Activated CD4-positive, alpha-beta T cell treated with anti-CD3 and anti-CD28 coated beads, Interleukin-2, amount 50 U/mL, for 16 hours (primary cell): ENCODE data around the gene KLK14.

ENCODE experiments used
- DNase-seq: peaks from one replicate; pipeline ENCODE4 v3.0.0-alpha.2; 2020

The KLK14 gene, protein sequence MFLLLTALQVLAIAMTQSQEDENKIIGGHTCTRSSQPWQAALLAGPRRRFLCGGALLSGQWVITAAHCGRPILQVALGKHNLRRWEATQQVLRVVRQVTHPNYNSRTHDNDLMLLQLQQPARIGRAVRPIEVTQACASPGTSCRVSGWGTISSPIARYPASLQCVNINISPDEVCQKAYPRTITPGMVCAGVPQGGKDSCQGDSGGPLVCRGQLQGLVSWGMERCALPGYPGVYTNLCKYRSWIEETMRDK

DNA sequence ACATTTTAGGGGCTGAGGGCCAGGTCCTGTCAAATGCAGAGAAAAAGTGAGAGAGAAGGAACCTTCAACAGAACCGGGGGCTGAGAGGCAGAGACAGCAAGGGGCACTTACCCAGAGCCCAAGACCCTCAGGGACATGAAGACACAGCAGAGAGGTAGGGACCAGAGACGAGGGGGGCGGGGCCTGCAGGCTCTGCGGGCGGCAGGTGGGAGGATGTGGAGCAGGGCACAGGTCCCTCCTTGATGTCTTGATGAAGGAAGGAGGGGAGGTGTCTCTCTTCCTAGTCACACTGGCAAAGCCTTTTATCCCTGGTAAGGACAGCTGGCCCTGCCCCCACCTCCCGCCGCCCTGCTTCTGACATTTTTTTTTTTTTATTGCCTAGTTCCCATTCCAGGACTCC is at the start of gene KLK14:
Gene KLK14, minus strand, starts transcription at position 277 of the 400 bp plus-strand sequence. Its CDS starts 273 bp downstream, at position 4.
- no peak for DNase-seq

DNA sequence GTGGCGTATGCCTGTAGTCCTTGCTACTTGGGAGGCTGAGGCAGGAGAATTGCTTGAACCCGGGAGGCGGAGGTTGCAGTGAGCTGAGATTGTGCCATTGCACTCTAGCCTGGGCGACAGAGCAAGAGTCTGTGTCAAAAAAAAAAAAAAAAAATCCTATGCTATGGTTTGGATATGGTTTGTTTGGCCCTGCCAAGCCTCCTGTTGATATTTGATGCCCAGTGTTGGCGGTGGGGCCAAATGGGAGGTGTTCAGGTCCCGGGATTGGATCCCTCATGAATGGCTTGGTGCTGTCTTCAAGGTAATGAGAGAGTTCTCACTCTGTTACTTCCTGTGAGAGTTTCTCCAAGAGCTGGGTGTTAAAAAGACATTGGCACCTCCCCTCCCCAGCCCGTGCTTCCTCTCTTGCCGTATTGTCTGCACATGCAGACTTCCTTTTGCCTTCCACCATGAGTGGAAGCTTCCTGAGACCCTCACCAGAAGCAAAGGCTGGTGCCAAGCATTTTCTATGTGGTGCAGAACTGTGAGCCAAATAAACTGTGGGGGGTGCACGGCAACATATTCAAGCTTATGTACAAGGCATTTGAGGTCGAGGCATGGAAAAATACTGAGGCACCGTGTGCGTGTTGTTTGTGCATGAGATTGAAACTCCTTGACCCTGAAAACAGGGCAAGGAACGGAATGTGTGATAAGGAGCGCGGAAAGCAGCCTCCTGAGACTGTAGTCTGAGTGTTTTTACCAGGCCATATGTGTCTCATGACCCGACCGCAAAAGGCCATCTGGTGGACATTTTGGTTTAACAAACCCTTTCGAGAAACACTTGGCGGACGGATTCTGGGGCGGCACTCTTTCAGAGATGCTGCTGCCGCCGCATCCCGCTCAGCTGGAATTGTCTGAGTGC is 49.3 kb upstream of the KLK14 start:
- peak; percentile 36 for DNase-seq

DNA sequence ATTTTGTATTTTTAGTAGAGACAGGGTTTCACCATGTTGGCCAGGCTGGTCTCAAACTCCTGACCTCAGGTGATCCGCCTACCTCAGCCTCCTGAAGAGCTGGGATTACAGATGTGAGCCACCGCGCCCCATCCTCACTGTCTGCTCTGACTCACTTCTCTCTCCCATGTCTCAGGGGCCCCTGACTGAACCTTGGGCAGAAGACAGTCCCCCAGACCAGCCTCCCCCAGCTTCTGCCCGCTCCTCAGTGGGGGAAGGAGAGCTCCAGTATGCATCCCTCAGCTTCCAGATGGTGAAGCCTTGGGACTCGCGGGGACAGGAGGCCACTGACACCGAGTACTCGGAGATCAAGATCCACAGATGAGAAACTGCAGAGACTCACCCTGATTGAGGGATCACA is 47.0 kb upstream of the KLK14 start:
- no peak for DNase-seq

DNA sequence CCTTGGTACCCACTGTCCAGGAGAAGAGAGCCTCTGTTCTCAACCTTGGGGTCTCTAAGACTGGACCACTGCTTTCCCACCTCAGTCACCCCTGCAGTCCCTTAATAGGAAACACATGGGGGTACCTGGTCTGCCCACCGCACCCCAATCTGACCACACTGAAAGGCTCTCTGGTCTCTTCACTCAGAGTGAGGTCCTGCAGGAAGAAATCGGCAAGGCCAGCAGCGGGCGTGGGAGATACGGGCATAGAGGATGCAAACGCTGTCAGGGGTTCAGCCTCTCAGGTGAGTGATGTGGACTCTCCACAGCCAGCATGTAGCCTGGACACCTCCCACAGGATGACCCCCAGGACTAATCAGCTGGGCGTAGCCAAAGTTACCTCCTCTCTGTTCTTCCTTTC is 45.5 kb upstream of the KLK14 start:
- no peak for DNase-seq

DNA sequence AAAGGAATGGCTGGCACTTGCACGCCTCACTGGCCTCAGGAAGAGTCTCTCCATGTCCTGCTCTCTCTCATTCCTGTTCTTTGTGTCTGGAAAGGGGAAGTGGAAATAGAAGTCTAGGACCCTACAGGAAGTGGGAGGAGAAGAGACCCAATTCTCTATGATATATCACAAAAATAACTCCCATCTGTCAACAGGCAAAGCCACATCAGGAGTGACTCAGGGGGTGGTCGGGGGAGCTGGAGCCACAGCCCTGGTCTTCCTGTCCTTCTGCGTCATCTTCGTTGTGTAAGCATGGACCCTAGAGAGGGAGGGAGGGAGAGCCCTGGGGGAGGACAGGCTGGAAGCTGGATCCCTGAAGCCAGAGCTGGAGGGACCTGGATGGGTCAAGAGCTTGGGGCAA is 45.1 kb upstream of the KLK14 start:
- DNase-seq = no peak

DNA sequence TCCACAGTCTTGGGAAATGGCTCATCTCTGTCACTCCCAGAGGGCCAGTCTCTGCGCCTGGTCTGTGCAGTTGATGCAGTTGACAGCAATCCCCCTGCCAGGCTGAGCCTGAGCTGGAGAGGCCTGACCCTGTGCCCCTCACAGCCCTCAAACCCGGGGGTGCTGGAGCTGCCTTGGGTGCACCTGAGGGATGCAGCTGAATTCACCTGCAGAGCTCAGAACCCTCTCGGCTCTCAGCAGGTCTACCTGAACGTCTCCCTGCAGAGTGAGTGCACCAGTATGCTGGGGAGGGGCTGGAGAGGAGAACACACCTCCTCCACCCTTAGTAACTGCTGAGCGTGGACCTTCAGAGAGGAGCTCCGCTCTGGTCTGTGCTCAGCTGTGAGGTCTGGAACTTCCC is 44.3 kb upstream of the KLK14 start:
- DNase-seq = no peak

DNA sequence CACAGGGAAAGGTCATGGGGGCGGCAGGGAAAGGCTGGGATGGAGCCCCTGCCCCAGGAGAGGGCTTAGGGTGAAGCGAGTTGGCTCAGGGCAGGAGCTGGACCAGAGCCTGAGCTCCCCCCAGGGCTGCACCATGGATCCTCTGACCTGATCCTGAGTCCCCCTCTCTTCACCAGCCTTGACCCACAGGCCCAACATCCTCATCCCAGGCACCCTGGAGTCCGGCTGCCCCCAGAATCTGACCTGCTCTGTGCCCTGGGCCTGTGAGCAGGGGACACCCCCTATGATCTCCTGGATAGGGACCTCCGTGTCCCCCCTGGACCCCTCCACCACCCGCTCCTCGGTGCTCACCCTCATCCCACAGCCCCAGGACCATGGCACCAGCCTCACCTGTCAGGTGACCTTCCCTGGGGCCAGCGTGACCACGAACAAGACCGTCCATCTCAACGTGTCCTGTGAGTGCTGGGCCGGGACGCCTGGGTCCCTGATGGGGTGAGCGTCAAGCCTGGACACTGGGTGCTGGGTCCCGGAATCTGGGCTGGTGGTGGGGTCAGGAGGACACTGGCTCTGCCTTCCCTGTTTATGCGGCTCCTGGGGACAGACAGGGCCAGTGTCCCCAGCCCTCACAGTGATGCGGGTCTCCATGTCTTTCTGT is 42.9 kb upstream of the KLK14 start:
- no peak for DNase-seq

DNA sequence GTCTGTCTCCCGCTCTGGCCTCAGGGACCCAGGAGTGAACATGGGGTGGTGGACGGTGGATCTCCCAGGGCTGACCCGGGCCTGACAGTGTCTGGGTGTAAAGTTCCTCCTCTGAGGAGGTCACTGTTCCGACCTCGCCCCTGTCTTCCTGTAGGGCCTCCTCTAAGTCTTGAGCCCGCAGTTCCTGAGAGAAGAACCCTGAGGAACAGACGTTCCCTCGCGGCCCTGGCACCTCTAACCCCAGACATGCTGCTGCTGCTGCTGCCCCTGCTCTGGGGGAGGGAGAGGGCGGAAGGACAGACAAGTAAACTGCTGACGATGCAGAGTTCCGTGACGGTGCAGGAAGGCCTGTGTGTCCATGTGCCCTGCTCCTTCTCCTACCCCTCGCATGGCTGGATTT is 42.0 kb upstream of the KLK14 start, which contains the start of gene SIGLEC9:
Gene SIGLEC9, plus strand, starts transcription at position 178 of the 400 bp plus-strand sequence. Its CDS starts 69 bp downstream, at position 247.
- no peak for DNase-seq

DNA sequence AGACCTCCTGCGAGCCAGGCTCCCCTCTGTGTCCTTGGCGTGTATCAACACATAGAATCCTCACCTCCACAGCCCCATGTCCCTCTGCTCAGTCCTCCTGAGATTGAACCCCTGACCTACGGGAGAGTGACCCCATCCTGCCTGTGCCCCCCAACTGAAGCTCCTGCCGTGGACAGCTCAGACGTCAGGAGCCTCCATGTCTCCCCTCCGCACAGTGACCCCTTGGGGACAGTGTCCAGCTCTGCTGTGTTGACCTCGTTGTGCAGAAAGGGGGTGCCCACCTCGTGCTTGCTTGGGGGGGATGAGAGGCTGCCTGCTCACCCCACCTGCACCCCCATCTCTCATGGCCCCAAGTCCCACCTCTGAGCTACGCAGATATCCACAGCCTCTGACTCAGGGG is 41.5 kb upstream of the KLK14 start:
- no peak for DNase-seq

DNA sequence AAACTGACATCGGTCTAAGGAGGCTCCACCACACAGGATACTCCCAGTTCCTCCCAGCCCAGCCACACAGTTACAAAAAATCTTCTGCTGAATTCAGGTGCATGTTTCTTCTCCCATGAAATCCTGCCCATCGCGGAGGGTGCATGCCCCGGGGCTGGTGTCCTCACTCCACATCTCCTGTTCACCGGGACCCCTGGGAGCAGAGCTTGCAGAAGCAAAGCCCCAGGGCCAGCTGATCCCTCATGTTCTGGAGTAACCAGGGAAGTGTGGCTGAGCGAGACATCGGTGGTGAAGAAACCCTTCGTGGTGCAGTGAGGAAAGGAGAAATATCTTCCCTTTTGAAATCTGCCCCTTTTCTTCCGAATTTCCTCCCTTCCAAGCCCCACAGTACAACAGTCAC is 41.1 kb upstream of the KLK14 start:
- DNase-seq = no peak

DNA sequence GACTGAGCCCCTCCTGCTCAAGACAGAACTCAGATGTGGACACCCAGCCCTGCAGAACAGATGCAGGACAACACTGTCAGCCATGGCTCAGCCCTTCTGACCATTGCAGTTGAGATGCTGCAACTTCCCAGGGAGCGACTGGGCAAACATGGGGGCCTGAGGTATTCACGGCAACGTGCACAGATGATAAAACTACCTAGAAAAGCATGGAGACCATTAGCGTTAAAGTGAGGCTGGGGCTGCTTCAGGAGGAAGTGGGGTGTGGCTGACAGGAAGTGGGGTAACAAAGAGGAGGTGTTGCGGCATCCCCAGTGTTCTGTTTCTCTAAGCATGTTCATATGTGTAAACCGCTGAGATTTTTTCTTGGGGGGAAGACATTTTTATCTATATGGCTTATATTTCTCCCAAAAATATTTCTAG is 40.7 kb upstream of the KLK14 start:
- DNase-seq = peak; percentile 73

DNA sequence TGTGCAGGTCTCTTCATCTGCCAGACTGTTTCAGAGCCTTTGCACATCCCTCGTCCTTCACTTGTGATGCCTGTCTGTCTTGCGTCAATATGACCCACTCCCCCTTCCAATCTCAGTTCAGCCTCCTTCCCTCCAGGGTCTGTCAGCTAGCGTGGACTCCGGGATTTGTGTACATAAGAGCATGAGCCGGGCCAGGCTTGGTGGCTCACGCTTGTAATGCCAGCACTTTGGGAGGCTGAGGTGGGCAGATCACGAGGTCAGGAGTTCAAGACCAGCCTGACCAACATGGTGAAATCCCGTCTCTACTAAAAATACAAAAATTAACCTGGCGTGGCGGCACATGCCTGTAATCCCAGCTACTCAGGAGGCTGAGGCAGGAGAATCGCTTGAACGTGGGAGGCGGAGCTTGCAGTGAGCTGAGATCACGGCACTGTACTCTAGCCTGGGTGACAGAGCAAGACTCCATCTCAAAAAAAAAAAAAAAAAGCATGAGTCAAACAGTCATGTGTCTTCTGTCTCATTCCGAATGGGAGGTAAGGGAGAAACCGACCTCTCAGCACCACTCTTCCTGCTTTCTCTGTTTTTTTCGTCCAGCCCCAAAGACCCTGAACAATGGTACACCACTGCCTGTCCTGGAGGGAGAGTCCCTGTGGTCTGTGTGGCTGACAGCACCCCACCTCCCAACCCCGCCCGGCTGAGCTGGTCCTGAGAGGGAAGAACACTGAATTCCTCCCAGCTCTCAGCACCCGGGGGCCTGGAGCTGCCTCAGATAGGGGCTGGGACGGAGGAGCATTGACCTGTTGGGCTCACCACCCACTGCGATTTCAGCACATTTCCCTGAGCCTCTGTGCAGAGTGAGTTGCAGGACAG is 39.7 kb upstream of the KLK14 start:
- no peak for DNase-seq

DNA sequence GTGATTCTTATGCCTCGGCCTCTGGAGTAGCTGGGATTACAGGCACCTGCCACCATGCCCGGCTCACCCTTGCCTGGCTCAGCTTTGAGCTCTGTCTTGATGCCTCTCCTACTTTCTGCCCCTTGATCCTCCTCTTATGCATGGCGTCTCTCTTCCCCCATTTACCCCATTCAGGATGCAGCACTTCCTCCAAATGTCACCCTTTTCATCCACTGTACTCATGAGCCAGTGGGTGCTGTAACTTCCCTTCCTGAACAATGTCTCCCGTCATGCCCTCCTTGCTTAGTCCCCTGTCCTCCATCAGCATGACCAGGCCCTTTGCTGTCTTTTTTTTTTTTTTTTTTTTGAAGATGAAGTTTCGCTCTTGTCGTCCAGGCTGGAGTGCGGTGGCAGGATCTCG is 38.6 kb upstream of the KLK14 start:
- no peak for DNase-seq

DNA sequence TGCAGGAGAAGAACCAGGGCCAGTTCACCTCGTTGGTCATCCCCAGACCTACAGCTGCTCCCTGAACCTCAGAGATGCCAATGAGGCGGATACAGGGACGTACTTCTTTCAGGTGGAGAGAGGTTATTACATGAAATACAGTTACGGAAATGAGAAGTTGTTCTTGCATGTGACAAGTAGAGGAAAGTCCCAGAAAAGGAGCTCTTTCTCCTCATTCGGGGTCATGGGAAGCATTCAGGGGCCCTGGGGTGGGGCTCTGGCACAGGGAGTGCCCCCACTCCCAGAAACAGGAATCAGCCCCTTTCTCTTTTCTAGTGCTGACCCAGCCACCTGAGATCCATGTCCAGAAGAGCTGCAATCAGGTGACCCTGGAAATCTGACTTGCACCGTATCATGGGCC is 37.5 kb upstream of the KLK14 start:
- DNase-seq = no peak

DNA sequence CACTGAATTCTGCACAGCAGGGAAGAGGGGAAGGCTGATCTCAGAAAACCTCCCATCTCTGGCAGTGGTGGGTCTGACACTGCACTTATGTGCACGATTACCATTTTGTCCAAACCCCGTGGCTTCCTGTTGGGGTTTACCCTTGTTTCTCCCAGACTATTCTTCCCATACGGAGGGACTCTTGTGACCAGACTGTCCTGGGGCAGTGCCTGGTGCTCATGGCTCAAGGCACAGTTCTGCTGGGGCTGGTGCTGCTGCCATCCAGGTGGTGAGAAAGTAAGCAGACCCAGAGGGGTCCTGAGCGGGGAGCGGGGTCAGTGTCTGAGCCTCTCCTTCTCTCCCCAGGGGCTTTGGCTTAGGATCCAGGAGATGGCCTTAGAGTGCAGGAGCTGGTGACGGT is 36.9 kb upstream of the KLK14 start:
- DNase-seq = no peak

DNA sequence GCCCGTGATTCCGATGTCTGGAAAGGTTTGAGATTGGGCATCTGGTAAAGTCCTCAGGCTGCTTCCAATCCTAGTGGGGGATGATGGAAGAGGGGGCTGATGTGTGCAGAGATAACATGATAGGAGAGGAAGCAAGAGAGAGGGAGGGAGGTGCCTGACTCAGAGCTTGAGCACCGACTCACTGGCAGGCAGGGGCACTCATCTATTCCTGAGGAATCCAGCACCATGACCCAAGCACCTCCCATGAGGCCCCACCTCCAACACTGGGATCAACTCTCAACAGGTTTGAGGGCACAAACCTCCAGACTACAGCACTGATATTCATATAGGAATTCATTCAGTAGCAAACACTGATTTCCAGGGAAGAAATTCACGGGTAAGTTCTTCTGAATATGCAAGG is 36.4 kb upstream of the KLK14 start:
- DNase-seq = no peak

DNA sequence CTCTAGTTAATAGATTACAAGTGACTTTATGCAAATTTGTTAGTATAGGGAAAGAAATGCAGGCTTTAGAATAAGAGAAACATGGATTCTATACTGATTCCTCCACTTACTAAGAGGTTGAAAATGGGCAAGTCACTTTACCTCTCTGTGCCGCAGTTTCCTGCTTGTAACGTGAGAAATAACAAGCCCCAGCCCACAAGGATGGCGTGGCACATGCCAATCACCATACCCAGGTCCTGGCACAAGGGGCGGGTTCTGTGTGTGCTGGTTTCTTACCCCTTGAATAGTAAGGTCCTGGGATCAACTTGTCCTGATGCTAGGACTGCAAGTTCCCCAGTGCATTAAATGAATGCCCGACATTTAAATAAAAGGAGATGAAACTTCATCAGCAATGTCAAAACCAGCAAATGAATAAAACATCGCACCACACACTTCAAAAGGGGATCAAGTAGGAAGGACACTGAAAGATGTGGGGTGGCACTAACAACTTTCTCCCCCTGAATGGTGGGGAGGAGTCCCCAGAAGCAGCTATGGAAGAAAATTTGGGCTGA is 34.1 kb upstream of the KLK14 start:
- peak; percentile 53 for DNase-seq

DNA sequence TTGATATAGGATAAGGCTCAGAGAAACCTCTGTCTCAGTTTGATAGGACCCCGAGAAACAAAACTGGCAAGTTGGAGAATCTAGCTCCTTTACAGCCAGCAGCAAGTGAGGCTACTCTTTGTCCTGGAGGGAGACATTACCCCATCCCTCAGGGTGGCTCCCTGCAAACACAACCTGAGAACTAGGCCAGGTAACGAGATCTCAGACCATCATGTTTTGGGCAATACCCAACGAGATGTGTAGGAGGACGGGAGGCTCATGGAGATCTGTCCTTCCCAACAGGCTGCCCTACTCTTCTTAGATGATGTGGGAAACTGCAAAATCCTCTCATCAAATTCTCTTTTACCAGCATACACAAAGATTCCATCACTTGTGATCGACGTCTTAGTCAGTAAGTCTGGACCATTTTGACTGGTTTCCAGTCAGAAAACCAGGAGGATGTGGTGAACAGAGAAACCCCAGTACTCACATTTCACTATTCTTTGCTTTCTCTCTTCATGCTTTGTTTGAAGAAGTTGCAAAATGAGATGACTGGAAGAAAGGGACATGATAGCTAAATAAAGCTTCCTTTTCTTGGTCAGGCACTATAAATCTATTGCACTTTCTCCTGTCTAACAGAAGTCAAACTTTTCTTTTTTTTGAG is 31.5 kb upstream of the KLK14 start:
- DNase-seq = peak; percentile 86

DNA sequence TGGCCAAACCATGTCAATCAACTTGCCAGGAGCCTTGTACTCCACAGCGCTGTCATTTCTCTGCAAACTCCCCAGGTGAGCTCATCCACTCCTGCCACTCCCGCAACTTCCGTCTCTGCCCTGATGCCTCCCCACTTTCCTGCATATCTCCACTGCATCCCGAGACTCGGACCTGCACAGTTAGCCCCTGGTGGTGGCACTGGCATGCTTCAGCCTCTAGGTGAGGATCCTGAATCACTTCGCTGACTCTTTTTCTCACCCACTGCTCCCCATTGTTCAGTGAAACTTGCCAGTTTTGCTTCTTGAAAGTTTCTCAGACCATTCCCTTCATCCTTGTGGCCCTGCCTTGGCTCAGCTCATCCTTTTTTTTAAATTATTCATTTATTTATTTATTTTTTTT is 28.9 kb upstream of the KLK14 start:
- no peak for DNase-seq

DNA sequence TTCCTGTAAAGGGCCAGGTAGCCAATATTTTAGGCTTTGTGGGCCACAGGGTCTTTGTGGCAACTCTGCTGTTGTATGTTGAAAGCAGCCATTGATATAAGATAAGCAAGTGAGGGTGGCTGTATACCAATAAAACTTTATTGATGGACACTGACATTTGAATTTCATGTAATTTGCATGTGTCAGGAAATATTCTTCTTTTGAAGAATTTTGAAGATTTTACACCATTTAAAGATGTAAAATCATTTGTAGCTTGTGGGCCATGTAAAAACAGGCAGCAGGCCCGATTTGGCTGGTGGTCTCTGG is 27.9 kb upstream of the KLK14 start:
- DNase-seq = no peak

DNA sequence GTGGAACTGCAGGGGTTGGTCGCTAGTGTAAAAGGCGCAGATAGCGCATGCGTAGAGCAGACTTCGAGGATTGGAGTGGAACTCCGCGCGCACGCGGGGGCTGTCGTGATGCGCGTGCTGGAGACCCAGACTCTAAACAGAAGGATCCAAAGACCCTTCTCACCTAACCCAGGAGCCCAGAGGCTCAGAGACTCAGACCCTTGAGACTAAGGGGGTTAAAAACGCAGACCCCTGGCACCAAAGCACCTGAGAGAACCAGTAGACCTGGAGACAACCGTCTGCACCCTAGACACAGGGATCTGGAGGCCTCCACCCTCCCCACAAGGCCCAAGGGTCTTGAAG is 26.1 kb upstream of the KLK14 start:
- no peak for DNase-seq
